Measurements from ENCODE around the gene BSN. TPM values are rescaled to one million over a fixed set of nuclear protein-coding genes. Genes with fewer than 3 reads are reported as not detected.
"Not testable (repeated sequence)": the region's sequence is repeated elsewhere in the genome, so short reads cannot be mapped to it uniquely, and the experiment has no call there.

The BSN gene
- total and polyA plus RNA-seq, 2 donors (not counting 1 experiment from before 2014, with no cell fraction given), result 0.03 to 0.20 TPM

- H3K4me2 ChIP-seq (replicated peaks; ENCODE audit: low read depth, low read length, poor library complexity, severe bottlenecking); H3K9me3 Mint-ChIP-seq (ENCODE audit: insufficient read depth); H3K9me3 ChIP-seq (ENCODE audit: control extremely low read depth in 1 of 3, control insufficient read depth in 2 of 3, insufficient read depth in 1 of 3, low read length in 2 of 3); H3K9ac ChIP-seq (ENCODE audit: low read length); H3K27ac Mint-ChIP-seq; H2AFZ ChIP-seq (ENCODE audit: insufficient read depth, low read depth, low read length, poor library complexity, severe bottlenecking); POLR2A ChIA-PET; ATAC-seq (ENCODE audit: low read depth); H3K4me3 ChIP-seq (ENCODE audit: control extremely low read depth in 1 of 5, extremely low read depth in 1 of 5, insufficient read depth in 1 of 5, low read depth in 2 of 5, low read length in 4 of 5); intact Hi-C loops (cut with micrococcal nuclease); DNase-seq; CTCF ChIA-PET; H4K20me1 ChIP-seq (ENCODE audit: control insufficient read depth, insufficient read depth, low read length, poor library complexity, severe bottlenecking); H3K27me3 Mint-ChIP-seq; H3K36me3 ChIP-seq (replicated peaks in 1 of 2; ENCODE audit: control extremely low read depth in 1 of 2, control insufficient read depth in 1 of 2, extremely low read depth in 1 of 2, insufficient read depth in 2 of 2, low read length in 1 of 2); H3K27ac ChIP-seq (ENCODE audit: low read length in 2 of 2): not testable (repeated sequence)
- peak overlapping the region; percentile 16 for H3K4me3 Mint-ChIP-seq
- H3K4me1 Mint-ChIP-seq, result peaks cover 38% of the 10 kb centered on the region
- Histone ChIP-seq H3K27me3 (replicated peaks in 1 of 4; ENCODE audit: control extremely low read depth in 1 of 4, control insufficient read depth in 3 of 4, insufficient read depth in 4 of 4, low read length in 3 of 4) (peaks cover 0 to 10% (median 0%) of the 10 kb centered on the region in 4 experiments), H3K4me1 (ENCODE audit: control insufficient read depth in 2 of 2, insufficient read depth in 2 of 2, low read length in 2 of 2) (peaks cover 16 to 31% of the 10 kb centered on the region in 2 donors), H3K79me2 (ENCODE audit: control insufficient read depth, insufficient read depth, low read length) (peaks cover 32% of the 10 kb centered on the region)
- WGBS (ENCODE audit: insufficient coverage), result 96% methylated on average over 2 of the region's 3 CpGs
Measured at GRCh38 chr3:49691481-49691880, 137.2 kb downstream of the BSN start.

GRCh38 chr3:49694409-49695070 is 140.3 kb downstream of the BSN start:
- H4K20me1 ChIP-seq (ENCODE audit: control insufficient read depth, insufficient read depth, low read length, poor library complexity, severe bottlenecking); ATAC-seq (ENCODE audit: low read depth); intact Hi-C loops (cut with micrococcal nuclease); H3K27me3 Mint-ChIP-seq; H3K9me3 Mint-ChIP-seq (ENCODE audit: insufficient read depth); H3K9me3 ChIP-seq (ENCODE audit: control extremely low read depth in 1 of 3, control insufficient read depth in 2 of 3, insufficient read depth in 1 of 3, low read length in 2 of 3); DNase-seq; H3K27ac Mint-ChIP-seq; H3K4me3 Mint-ChIP-seq; POLR2A ChIA-PET; H3K27me3 ChIP-seq (replicated peaks in 1 of 4; ENCODE audit: control extremely low read depth in 1 of 4, control insufficient read depth in 3 of 4, insufficient read depth in 4 of 4, low read length in 3 of 4); H2AFZ ChIP-seq (ENCODE audit: insufficient read depth, low read depth, low read length, poor library complexity, severe bottlenecking); CTCF ChIA-PET; H3K9ac ChIP-seq (ENCODE audit: low read length); H3K27ac ChIP-seq (ENCODE audit: low read length in 2 of 2); H3K4me3 ChIP-seq (ENCODE audit: control extremely low read depth in 1 of 5, extremely low read depth in 1 of 5, insufficient read depth in 1 of 5, low read depth in 2 of 5, low read length in 4 of 5); H3K4me2 ChIP-seq (replicated peaks; ENCODE audit: low read depth, low read length, poor library complexity, severe bottlenecking): not testable (repeated sequence)
- Histone ChIP-seq H3K36me3 (replicated peaks in 1 of 2; ENCODE audit: control extremely low read depth in 1 of 2, control insufficient read depth in 1 of 2, extremely low read depth in 1 of 2, insufficient read depth in 2 of 2, low read length in 1 of 2) (peaks cover 0 to 21% of the 10 kb centered on the region in 2 experiments), H3K79me2 (ENCODE audit: control insufficient read depth, insufficient read depth, low read length) (peaks cover 29% of the 10 kb centered on the region), H3K4me1 (ENCODE audit: control insufficient read depth in 2 of 2, insufficient read depth in 2 of 2, low read length in 2 of 2) (peaks cover 7 to 17% of the 10 kb centered on the region in 2 donors)
- 100% methylated on average over 3 of the region's 6 CpGs for WGBS (ENCODE audit: insufficient coverage)
- H3K4me1 Mint-ChIP-seq, result peaks cover 23% of the 10 kb centered on the region

- H3K4me1 Mint-ChIP-seq, result peaks cover 14% of the 10 kb centered on the region
- H3K27me3 Mint-ChIP-seq; H4K20me1 ChIP-seq (ENCODE audit: control insufficient read depth, insufficient read depth, low read length, poor library complexity, severe bottlenecking); H2AFZ ChIP-seq (ENCODE audit: insufficient read depth, low read depth, low read length, poor library complexity, severe bottlenecking); DNase-seq; H3K27me3 ChIP-seq (replicated peaks in 1 of 4; ENCODE audit: control extremely low read depth in 1 of 4, control insufficient read depth in 3 of 4, insufficient read depth in 4 of 4, low read length in 3 of 4); H3K9me3 Mint-ChIP-seq (ENCODE audit: insufficient read depth); H3K4me2 ChIP-seq (replicated peaks; ENCODE audit: low read depth, low read length, poor library complexity, severe bottlenecking); H3K4me3 ChIP-seq (ENCODE audit: control extremely low read depth in 1 of 5, extremely low read depth in 1 of 5, insufficient read depth in 1 of 5, low read depth in 2 of 5, low read length in 4 of 5); H3K4me1 ChIP-seq (ENCODE audit: control insufficient read depth in 2 of 2, insufficient read depth in 2 of 2, low read length in 2 of 2); intact Hi-C loops (cut with micrococcal nuclease); H3K27ac ChIP-seq (ENCODE audit: low read length in 2 of 2); H3K27ac Mint-ChIP-seq; H3K4me3 Mint-ChIP-seq; POLR2A ChIA-PET; H3K9ac ChIP-seq (ENCODE audit: low read length); H3K9me3 ChIP-seq (ENCODE audit: control extremely low read depth in 1 of 3, control insufficient read depth in 2 of 3, insufficient read depth in 1 of 3, low read length in 2 of 3): not testable (repeated sequence)
- Histone ChIP-seq H3K36me3 (replicated peaks in 1 of 2; ENCODE audit: control extremely low read depth in 1 of 2, control insufficient read depth in 1 of 2, extremely low read depth in 1 of 2, insufficient read depth in 2 of 2, low read length in 1 of 2) (peaks cover 0 to 24% of the 10 kb centered on the region in 2 experiments), H3K79me2 (ENCODE audit: control insufficient read depth, insufficient read depth, low read length) (peaks cover 20% of the 10 kb centered on the region)
- peak; percentile 14 for ATAC-seq (ENCODE audit: low read depth)
- 100% methylated on average over 1 of the region's 4 CpGs for WGBS (ENCODE audit: insufficient coverage)
- CTCF ChIA-PET, result interaction anchor here (0.6 kb wide), 1 partner anchor 151 kb away, joined by 3 read pairs; no protein-coding TSS in a partner anchor
Measured at GRCh38 chr3:49695350-49696015, 141.2 kb downstream of the BSN start.
